ENCODE data around the gene C11orf16.
"Not testable (repeated sequence)": the region's sequence is repeated elsewhere in the genome, so short reads cannot be mapped to it uniquely, and the experiment has no call there.

The C11orf16 gene

GRCh38 chr11:8935789-8936188, 3.0 kb upstream of the C11orf16 start:
- DNase-seq: not testable (repeated sequence)

- DNase-seq: no peak
These were observed 2.2 kb upstream of the C11orf16 start for GRCh38 chr11:8934742-8935488.

GRCh38 chr11:8933931-8934330, 1.2 kb upstream of the C11orf16 start:
- DNase-seq: no peak

- DNase-seq: no peak
These were observed 2.1 kb downstream of the C11orf16 start for GRCh38 chr11:8930456-8931175.

- no peak for DNase-seq
These were observed 3.6 kb downstream of the C11orf16 start for GRCh38 chr11:8928981-8929615.

GRCh38 chr11:8928205-8928604, 4.5 kb downstream of the C11orf16 start:
- no peak for DNase-seq

GRCh38 chr11:8927233-8927632, 5.5 kb downstream of the C11orf16 start:
- DNase-seq: no peak

- DNase-seq: no peak
These were observed 6.5 kb downstream of the C11orf16 start for GRCh38 chr11:8926236-8926635.

- no peak for DNase-seq
These were observed 7.0 kb downstream of the C11orf16 start for GRCh38 chr11:8925711-8926110.

GRCh38 chr11:8922691-8923090, 10.1 kb downstream of the C11orf16 start:
- DNase-seq: no peak

GRCh38 chr11:8917157-8917825, 15.5 kb downstream of the C11orf16 start:
- DNase-seq: no peak

GRCh38 chr11:8914661-8915018, 18.1 kb downstream of the C11orf16 start:
- no peak for DNase-seq

- DNase-seq: peak; percentile 37
These were observed 18.6 kb downstream of the C11orf16 start for GRCh38 chr11:8913961-8914660.

- DNase-seq: peak; percentile 96
These were observed 21.5 kb downstream of the C11orf16 start, which contains the start of gene AKIP1 for GRCh38 chr11:8911029-8911823. Gene AKIP1 (plus strand): TSS chr11:8911189. CDS start chr11:8911450, 261 bp downstream.

- no peak for DNase-seq
These were observed 22.1 kb downstream of the C11orf16 start for GRCh38 chr11:8910649-8911026.

- DNase-seq: no peak
These were observed 24.6 kb downstream of the C11orf16 start for GRCh38 chr11:8908099-8908498.

- no peak for DNase-seq
These were observed 25.6 kb downstream of the C11orf16 start for GRCh38 chr11:8907116-8907515.

GRCh38 chr11:8905528-8906165, 27.1 kb downstream of the C11orf16 start:
- no peak for DNase-seq

GRCh38 chr11:8899119-8899753, 33.5 kb downstream of the C11orf16 start:
- no peak for DNase-seq

- not testable (repeated sequence) for DNase-seq
These were observed 41.6 kb downstream of the C11orf16 start for GRCh38 chr11:8891185-8891584.

- no peak for DNase-seq
These were observed 46.4 kb downstream of the C11orf16 start for GRCh38 chr11:8886322-8886721.
